Left forelimb (tissue), 1 donor: Measurements from ENCODE around the gene FBXO33.
"Not testable (repeated sequence)": the region's sequence is repeated elsewhere in the genome, so short reads cannot be mapped to it uniquely, and the experiment has no call there.

Experiments used
- DNase-seq: peaks from one replicate; pipeline ENCODE4 v3.0.0-alpha.2; 2018; ENCODE audit warnings: low spot score

Gene FBXO33

DNA sequence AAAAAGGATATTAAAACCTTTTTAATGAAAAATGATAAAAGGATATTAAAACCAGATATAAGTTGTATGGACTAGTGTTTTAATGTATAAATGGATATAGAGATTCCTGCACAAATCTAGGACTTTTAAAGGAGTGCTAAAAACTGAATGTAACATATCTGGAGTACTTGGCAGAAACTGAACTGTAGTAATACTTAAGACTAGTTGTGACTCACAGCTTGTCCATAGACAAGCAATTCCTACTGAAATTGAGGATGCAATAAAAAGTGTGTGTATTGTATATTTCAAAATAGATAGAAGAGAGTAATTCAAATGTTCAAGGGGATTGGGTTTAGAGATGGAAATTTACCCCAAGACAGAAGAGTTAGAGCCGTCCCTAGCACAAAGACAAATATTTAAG is 59.6 kb downstream of the FBXO33 start:
- no peak for DNase-seq

DNA sequence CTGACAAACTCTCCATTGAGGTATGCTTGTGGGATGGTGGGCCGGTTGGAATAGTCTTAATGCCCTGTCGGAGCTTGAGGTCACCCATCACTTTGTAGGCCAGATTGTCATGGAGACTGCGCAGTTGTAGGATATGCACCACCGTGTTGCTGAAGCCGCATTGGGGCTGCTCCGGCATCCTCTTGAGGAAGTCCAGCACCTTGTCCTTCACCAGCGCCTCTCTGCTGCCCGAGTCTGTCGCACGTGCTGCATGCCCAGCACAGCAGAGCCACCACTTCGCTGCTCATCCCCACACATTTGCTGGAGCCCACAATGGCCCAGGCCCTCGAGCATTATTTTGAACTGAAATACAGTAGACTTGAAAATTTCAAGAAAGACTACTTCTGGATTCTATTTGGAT is 61.8 kb downstream of the FBXO33 start:
- no peak for DNase-seq

DNA sequence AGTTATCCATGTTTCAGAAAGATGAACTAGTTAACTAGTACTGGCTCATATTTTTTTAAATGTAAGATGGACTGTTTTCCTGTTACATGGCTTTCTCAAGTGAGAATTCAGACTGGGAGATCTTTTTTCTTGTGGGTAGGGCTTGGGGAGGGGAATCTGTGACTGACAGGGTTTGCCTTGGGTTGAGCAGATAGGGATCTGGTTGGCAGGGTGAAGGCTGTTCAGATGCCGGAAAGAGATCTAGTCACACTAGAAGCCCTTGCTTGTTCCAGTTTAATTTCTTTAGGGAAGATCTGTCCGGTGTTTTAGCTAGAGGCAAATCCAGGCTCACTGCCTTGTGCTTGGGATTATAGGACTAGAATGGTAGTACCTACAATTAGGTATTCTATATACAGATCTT is 63.2 kb downstream of the FBXO33 start:
- no peak for DNase-seq

DNA sequence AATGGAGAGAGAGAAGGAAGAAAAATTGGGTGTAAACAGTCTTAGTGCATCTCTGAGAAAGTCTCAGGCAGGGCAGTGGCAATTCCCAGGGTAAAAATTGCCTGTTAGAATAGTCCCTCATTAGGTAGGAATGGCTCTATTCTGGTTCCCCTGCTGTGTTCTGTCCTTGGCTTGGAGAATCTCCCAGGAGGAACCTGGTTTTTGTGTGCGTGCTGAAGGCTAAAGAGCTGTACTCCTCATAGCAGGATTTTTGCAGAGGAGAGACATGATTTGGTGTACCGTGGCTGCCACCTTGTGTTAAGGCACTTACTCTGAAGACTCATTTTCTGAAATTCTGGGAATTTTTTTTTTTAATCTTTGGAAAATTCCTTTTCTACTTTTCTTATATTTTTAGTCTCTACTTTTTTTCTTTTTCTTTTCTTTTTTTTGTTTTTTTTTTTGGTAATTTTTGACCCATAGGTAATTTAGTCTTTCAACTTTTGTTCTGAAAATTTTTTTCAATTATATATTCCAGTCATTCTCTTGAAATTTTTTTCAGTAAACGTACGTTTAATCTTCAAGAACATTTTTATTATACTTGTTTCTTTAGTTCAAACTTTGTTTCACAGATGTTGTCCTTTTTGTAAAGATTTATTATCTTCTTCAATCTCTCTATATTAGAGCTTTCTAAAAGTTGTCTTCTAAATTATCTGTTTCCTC is 63.8 kb downstream of the FBXO33 start:
- no peak for DNase-seq

DNA sequence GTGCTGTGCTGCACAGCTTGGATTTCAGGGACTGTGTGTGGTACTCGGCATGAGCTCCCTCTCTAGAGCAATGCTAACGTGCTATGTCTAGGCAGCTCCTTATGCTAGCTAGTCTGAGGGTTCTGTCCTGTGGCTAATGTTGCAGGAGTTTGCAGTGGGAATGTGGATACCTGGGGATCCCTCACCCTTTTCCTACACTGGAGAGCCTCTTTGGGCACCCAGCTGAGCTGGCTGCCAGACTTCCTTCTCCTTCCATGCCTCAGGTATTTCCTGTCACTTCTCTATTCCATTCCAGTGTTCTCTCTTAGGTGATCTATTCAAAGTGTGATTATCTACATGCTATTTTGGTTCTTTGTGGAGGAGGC is 64.9 kb downstream of the FBXO33 start:
- no peak for DNase-seq

DNA sequence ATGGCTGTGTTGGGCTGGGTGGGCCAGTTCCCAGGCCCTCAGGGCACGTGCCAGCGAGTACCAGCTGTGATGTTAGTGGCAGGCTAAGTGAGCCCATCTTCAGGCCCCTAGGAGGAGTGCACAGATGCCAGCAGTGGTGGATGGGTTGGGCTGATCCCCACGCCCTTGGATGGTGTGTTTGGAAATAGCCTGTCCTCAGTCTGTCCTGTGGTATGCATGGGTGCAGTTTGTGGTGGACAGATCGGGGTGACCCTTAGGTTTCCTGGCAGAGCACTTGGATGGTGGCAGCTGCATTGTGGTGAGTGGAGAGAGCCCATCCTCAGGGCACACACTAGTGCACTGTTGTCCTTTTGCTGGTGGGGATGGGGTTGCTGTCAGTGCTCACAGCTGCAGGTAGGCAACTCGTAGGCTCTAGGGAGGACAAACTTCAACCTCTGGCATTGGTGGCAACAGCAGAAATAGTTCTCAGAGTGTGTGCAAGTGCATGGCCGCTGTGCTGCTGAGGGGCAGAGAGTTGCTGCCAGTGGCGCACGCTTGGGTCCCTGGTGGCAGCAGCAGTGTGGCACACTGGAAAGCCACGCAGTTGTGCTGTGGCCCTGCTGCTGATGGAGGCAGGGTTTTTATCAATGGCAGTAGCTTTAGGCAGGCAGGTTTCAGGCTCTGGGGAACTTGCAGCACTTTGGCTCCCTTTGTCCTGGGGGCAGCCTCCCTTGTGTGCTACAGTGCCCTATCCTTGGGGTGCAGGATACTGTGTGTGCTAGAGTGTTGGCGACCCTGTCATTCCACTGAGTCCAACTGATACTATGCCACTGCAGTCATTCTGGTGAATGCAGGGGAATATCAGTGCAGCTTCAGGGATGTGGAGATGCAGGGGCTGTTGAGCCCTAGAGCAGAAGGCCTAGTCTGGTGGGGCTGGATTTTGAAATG is 65.5 kb downstream of the FBXO33 start:
- no peak for DNase-seq

DNA sequence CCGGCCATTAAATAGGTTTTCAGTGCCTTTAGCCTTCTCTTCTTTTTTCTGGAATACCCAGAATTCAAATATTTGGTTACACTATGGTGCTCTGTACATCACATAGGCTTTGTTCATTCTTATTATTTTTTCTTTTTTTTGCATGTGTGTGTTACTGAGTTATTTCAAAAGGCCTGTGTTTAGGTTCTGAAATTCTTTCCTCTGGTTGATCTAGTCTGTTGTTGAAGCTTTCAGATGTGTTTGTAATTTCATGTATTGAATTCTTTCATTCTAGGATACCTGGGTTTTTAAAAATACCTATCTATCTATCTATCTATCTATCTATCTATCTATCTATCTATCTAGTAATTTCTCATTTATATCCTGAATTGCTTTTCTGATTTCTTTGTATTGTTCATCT is 66.9 kb downstream of the FBXO33 start:
- DNase-seq: no peak

DNA sequence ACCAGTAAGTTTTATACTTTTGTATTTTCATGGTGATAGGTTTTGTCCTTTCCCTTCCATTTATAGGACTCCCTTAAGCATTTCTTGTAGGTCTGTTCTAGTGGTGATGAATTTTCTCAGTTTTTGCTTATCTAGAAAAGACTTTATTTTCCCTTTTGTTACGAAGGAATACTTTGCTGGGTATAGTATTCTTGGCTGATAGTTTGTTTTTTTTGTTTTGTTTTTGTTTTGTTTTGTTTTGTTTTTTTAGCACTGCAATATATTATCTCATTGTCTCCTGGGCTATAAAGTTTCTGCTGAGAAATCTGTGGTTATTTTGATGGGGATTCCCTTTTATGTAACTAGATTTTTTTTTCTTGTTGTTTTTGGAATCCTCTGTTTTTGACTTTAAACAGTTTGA is 67.7 kb downstream of the FBXO33 start:
- no peak for DNase-seq

DNA sequence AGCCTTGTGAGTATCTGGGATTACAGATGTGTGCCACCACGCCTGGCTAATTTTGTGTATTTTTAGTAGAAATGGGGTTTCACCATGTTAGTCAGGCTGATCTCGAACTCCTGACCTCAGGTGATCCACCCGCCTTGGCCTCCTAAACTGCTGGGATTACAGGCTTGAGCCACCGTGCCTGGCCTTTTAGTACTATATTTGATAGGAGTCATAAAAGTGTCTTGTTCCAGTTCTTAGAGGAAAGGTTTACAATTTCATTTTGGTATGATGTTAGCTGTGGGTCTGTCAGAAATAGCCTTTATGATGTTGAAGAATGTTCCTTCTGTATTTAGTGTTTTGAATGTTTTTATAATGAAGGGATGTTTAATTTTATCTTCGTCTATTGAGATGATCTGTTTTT is 70.7 kb downstream of the FBXO33 start:
- DNase-seq: not testable (repeated sequence)

DNA sequence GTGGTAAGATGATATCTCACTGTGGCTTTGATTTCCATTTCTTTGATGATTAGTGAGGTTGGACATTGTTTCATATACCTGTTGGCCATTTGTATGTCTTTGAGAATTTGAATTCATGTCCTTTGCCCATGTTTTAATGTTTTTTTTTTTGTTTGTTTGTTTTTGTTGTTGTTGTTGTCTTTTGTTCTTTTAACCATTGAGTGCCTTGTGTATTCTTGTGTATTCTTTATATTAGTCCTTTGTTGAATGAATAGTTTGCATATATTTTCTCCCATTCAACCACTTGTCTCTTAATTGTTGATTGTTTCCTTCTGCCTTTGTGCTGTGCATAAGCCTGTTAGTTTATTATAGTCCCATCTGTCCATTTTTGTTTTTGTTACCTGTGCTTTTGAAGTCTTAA is 71.9 kb downstream of the FBXO33 start:
- no peak for DNase-seq

DNA sequence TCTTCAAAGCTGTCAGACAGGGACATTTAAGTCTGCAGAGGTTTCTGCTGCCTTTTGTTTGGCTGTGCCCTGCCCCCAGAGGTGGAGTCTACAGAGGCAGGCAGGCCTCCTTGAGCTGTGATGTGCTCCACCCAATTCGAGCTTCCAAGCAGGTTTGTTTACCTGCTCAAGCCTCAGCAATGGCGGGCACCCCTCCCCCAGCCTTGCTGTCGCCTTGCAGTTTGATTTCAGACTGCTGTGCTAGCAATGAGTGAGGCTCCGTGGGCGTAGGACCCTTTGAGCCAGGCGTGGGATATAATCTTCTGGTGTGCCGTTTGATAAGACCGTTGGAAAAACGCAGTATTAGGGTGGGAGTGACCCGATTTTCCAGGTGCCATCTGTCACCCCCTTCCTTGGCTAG is 73.2 kb downstream of the FBXO33 start:
- not testable (repeated sequence) for DNase-seq

DNA sequence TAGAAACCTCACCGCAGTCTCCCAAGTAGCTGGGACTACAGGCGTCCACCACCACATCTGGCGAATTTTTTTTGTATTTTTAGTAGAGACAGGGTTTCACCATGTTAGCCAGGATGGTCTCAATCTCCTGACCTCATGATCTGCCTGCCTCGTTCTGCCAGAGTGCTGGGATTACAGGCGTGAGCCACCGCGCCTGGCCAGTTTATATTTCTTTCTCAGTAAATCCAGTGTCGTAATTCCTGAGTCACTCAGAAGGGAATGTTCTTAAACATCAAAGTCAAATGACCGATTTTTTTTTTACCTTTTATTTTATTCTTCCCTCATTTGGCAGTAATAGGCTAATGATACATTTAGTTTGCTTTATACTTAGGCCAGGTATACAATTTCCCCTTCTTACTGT is 80.5 kb downstream of the FBXO33 start:
- DNase-seq: no peak

DNA sequence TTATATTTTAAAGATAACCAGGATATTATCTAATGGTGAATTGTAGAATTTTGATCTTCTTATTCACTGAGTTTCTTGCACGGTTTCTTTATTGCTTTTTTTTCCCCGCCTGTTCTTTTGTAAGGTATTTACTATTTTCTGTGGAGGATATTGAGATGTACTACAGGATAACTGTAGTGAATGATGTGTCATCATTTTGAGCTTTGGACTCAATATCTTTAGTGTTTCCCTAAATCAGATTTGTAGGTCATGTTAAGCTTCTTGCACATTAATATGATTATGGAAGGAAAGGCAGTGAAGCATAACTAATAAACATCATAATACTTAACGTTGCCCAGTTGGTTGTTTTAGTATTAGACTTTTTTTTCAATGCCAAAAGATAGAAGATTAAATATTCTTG is 81.4 kb downstream of the FBXO33 start:
- DNase-seq: no peak
